Testis (tissue), 2 donors: ENCODE data around the gene CCT3.
"Not testable (repeated sequence)": the region's sequence is repeated elsewhere in the genome, so short reads cannot be mapped to it uniquely, and the experiment has no call there.

Source experiments
- CTCF ChIP-seq, 3 experiments: fragments of 450-650 bp in 2 of 3; fragments of 200-600 bp in 1 of 3; sonication (generic) in 1 of 3; IDR thresholded peaks; one replicate each; pipeline ENCODE4 v1.5.1; 2016 to 2019; ENCODE audit warnings: antibody characterized with exemption in 3 of 3, mild to moderate bottlenecking in 2 of 3, moderate library complexity in 1 of 3
- POLR2A ChIP-seq: fragments of 450-650 bp; IDR thresholded peaks from one replicate; pipeline ENCODE4 v1.6.1; 2017; ENCODE audit warnings: antibody characterized with exemption, mild to moderate bottlenecking, moderate library complexity

GRCh38 chr1:156346035-156346434 is 7.9 kb upstream of the CCT3 start:
- not testable (repeated sequence) for TF ChIP-seq CTCF (IDR thresholded peaks at IDR 0.05); POLR2A
